ENCODE results near the gene ALAS2. TPM values are rescaled to one million over a fixed set of nuclear protein-coding genes. Genes with fewer than 3 reads are reported as not detected.

ALAS2 gene
- total RNA-seq, 2 donors from 2014 or later: 0.29 to 1.7 TPM

GRCh38 chrX:55026143-55026542 is 4.6 kb downstream of the ALAS2 start:
- Mint-ChIP-seq H3K27me3 (ENCODE audit: insufficient read depth) (peaks cover 2% of the 10 kb centered on the region), H3K27ac (no peak overlapping the region), H3K4me3 (no peak overlapping the region), H3K4me1 (peaks cover 6% of the 10 kb centered on the region), H3K36me3 (ENCODE audit: low read depth) (no peaks in the 10 kb centered on the region), H3K9me3 (peaks cover 39% of the 10 kb centered on the region)
- no peak overlapping the region for H3K4me3 ChIP-seq (ENCODE audit: low read length)
- H3K9ac ChIP-seq (ENCODE audit: extremely low read depth, low read length, poor library complexity, severe bottlenecking): no peak overlapping the region
- no peak for TF ChIP-seq CTCF (conservative IDR thresholded peaks at IDR 0.05)
- no peaks in the 10 kb centered on the region for H3K4me1 ChIP-seq (ENCODE audit: control insufficient read depth, insufficient read depth, low read length)
- H3K9me3 ChIP-seq (ENCODE audit: control insufficient read depth, low read length): no peaks in the 10 kb centered on the region
- no peaks in the 10 kb centered on the region for H3K36me3 ChIP-seq (ENCODE audit: control insufficient read depth, insufficient read depth, low read length)
- no peak overlapping the region for H3K27ac ChIP-seq (ENCODE audit: low read depth, low read length)
- no peak for DNase-seq
- no peaks in the 10 kb centered on the region for H3K27me3 ChIP-seq (ENCODE audit: control insufficient read depth, insufficient read depth, low read length, poor library complexity, severe bottlenecking)

- Mint-ChIP-seq H3K27me3 (ENCODE audit: insufficient read depth) (no peaks in the 10 kb centered on the region), H3K4me3 (no peak overlapping the region), H3K36me3 (ENCODE audit: low read depth) (no peaks in the 10 kb centered on the region), H3K9me3 (peaks cover 8% of the 10 kb centered on the region), H3K27ac (no peak overlapping the region), H3K4me1 (no peaks in the 10 kb centered on the region)
- Histone ChIP-seq H3K27ac (ENCODE audit: low read depth, low read length) (no peak overlapping the region), H3K36me3 (ENCODE audit: control insufficient read depth, insufficient read depth, low read length) (no peaks in the 10 kb centered on the region), H3K4me1 (ENCODE audit: control insufficient read depth, insufficient read depth, low read length) (no peaks in the 10 kb centered on the region), H3K9me3 (ENCODE audit: control insufficient read depth, low read length) (no peaks in the 10 kb centered on the region), H3K9ac (ENCODE audit: extremely low read depth, low read length, poor library complexity, severe bottlenecking) (no peak overlapping the region), H3K27me3 (ENCODE audit: control insufficient read depth, insufficient read depth, low read length, poor library complexity, severe bottlenecking) (no peaks in the 10 kb centered on the region), H3K4me3 (ENCODE audit: low read length) (no peak overlapping the region)
- no peak for TF ChIP-seq CTCF (conservative IDR thresholded peaks at IDR 0.05)
- WGBS, 2 experiments (ENCODE audit: insufficient coverage in 1 of 2, insufficient read length in 1 of 2): 100% methylated on average over 4 of the region's 4 CpGs; no CpG with 5 or more reads in 1 of the 2 experiments
- DNase-seq: no peak
Observed at GRCh38 chrX:55014897-55015299, 15.9 kb downstream of the ALAS2 start.

DNA sequence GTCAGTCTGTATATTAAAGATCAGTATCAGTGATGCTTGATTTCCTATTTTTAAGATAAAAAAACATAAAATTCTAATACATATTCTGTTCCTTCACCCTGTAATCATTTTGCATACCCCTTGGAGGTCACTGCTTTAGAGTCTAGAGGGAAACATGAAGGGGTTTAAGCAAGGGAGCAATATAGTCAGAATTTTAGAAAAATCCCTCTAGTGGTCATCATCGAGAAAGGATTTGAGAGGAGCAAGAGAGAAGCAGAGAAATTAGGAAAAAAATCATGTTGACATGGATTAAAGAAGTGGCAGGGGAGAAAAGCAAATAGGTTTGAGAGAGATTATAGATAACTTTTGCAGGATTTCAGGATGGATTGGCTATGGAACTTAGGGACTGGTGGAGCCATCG is 19.5 kb downstream of the ALAS2 start:
- peaks cover 31% of the 10 kb centered on the region for H3K9me3 Mint-ChIP-seq
- WGBS, 2 experiments (ENCODE audit: insufficient coverage in 1 of 2, insufficient read length in 1 of 2): 50 to 74% methylated on average over 1 to 2 of the region's 2 CpGs
- no peak for DNase-seq

More for the DNA sequence above, 19.5 kb downstream of the ALAS2 start:
- Mint-ChIP-seq H3K4me1 (no peaks in the 10 kb centered on the region), H3K27me3 (ENCODE audit: insufficient read depth) (no peaks in the 10 kb centered on the region), H3K27ac (no peak overlapping the region), H3K36me3 (ENCODE audit: low read depth) (peaks cover 8% of the 10 kb centered on the region), H3K4me3 (no peak overlapping the region)
- Histone ChIP-seq H3K9me3 (ENCODE audit: control insufficient read depth, low read length) (no peaks in the 10 kb centered on the region), H3K36me3 (ENCODE audit: control insufficient read depth, insufficient read depth, low read length) (peaks cover under 1% of the 10 kb centered on the region), H3K27me3 (ENCODE audit: control insufficient read depth, insufficient read depth, low read length, poor library complexity, severe bottlenecking) (no peaks in the 10 kb centered on the region), H3K4me3 (ENCODE audit: low read length) (no peak overlapping the region), H3K27ac (ENCODE audit: low read depth, low read length) (no peak overlapping the region), H3K9ac (ENCODE audit: extremely low read depth, low read length, poor library complexity, severe bottlenecking) (no peak overlapping the region), H3K4me1 (ENCODE audit: control insufficient read depth, insufficient read depth, low read length) (no peaks in the 10 kb centered on the region)
- peak; percentile 69 for TF ChIP-seq CTCF (conservative IDR thresholded peaks at IDR 0.05)
